GM23248 (cell line): ENCODE data around the gene TCF7L2. TPM values are rescaled to one million over a fixed set of nuclear protein-coding genes. Genes with fewer than 3 reads are reported as not detected.

ENCODE experiments used
- DNase-seq: peaks from one replicate; pipeline ENCODE4 v3.0.0-alpha.2; 2015
- H2AFZ ChIP-seq: fragments of 200-600 bp; sonication (generic); 2 replicates; pipeline ENCODE4 v1.6.1; 2016; ENCODE audit warnings: antibody characterized with exemption
- H3F3A ChIP-seq: fragments of 200-600 bp; sonication (generic); 2 replicates; pipeline ENCODE4 v1.6.1; 2016; ENCODE audit warnings: mild to moderate bottlenecking, antibody characterized with exemption, mixed run types; ENCODE audit not compliant: insufficient read depth
- H3K27ac ChIP-seq: fragments of 200-600 bp; sonication (generic); 2 replicates; pipeline ENCODE4 v1.5.1; 2016; ENCODE audit warnings: mild to moderate bottlenecking
- H3K27me3 ChIP-seq: fragments of 200-600 bp; sonication (generic); replicated peaks from 2 replicates; pipeline ENCODE4 v1.6.1; 2016; ENCODE audit warnings: mild to moderate bottlenecking; ENCODE audit not compliant: insufficient read depth
- H3K36me3 ChIP-seq: fragments of 200-600 bp; sonication (generic); 2 replicates; pipeline ENCODE4 v1.6.1; 2016; ENCODE audit warnings: low read depth, mild to moderate bottlenecking
- H3K4me1 ChIP-seq: fragments of 200-600 bp; sonication (generic); 2 replicates; pipeline ENCODE4 v1.6.1; 2016; ENCODE audit warnings: mild to moderate bottlenecking; ENCODE audit not compliant: insufficient read depth
- H3K4me2 ChIP-seq: fragments of 200-600 bp; sonication (generic); one replicate; pipeline ENCODE4 v1.6.1; 2016; ENCODE audit warnings: mild to moderate bottlenecking; ENCODE audit not compliant: unreplicated experiment
- H3K4me3 ChIP-seq: fragments of 200-600 bp; sonication (generic); 2 replicates; pipeline ENCODE4 v1.5.1; 2016; ENCODE audit warnings: mild to moderate bottlenecking
- H3K79me2 ChIP-seq: fragments of 200-600 bp; sonication (generic); 2 replicates; pipeline ENCODE4 v1.6.1; 2016; ENCODE audit warnings: mild to moderate bottlenecking; ENCODE audit not compliant: insufficient read depth
- H3K9ac ChIP-seq: fragments of 200-600 bp; sonication (generic); 2 replicates; pipeline ENCODE4 v1.6.1; 2016; ENCODE audit warnings: mild to moderate bottlenecking
- H3K9me2 ChIP-seq: fragments of 200-600 bp; sonication (generic); 2 replicates; pipeline ENCODE4 v1.6.1; 2016; ENCODE audit warnings: mixed run types, mild to moderate bottlenecking, moderate library complexity; ENCODE audit not compliant: insufficient read depth
- H3K9me3 ChIP-seq: fragments of 200-600 bp; sonication (generic); one replicate; pipeline ENCODE4 v1.6.1; 2017; ENCODE audit warnings: low read depth
- H4K20me1 ChIP-seq: fragments of 200-600 bp; sonication (generic); 2 replicates; pipeline ENCODE4 v1.6.0; 2016; ENCODE audit not compliant: insufficient read depth
- EZH2 ChIP-seq: fragments of 200-600 bp; sonication (generic); IDR thresholded peaks from 2 replicates; pipeline ENCODE4 v1.6.1; 2018; ENCODE audit warnings: antibody characterized with exemption, mild to moderate bottlenecking; ENCODE audit not compliant: insufficient read depth, poor library complexity, severe bottlenecking
- EZH2phosphoT487 ChIP-seq: fragments of 200-600 bp; sonication (generic); IDR thresholded peaks from 2 replicates; pipeline ENCODE4 v1.6.1; 2018; ENCODE audit warnings: antibody characterized with exemption, moderate library complexity, mild to moderate bottlenecking, low read depth; ENCODE audit not compliant: insufficient read depth
- WGBS, 2 experiments: methylation state at CpG; one replicate each; pipeline ENCODE4 v1.1.6; 2015 to 2017; ENCODE audit warnings: low lambda C conversion rate in 2 of 2, low coverage in 1 of 2; ENCODE audit errors: missing lambda C conversion rate in 2 of 2; 5-methylcytosine and 5-hydroxymethylcytosine counted together
- in situ Hi-C: fragments of 300-500 bp; cut with MboI; formaldehyde crosslinking; loops from 2 replicates; pipeline ENCODE4 v1.15.0; 2020
- polyA plus RNA-seq: library from polyadenylated mRNA; unstranded; fragments of >200 nt; fragmentation: Nextera tagmentation; extraction: Ambion mirVana; gene quantifications from 2 replicates; pipeline ENCODE4 v1.2.1, GENCODE V29; 2016
- total RNA-seq: library from RNA; depleted of rRNA; stranded (reverse); fragments of >200 nt; shearing (Covaris generic); gene quantifications from 2 replicates; pipeline ENCODE4 v1.2.3, GENCODE V29; 2014

Gene TCF7L2
- total and polyA plus RNA-seq, 2 experiments from 2014 or later, result 6.2 to 19.3 TPM

DNA sequence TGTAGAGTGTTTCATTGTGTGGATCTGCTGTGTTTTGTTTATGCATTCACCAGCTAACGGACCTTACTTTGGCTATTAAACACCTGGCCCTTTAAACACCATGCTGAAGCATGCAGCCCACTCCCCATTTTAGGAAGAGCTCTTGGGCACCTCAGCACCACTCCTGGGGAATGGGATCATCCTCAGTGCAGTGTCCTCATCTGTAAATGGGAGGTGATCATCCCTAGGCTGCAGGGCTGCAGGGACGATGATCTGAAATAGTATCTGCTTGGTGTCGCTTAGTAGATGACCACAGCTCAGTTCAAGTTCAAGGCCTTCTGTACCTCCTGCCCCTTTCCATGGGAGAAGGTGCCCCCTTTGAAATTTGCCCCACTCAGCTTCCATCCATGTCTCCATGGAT is 229.9 kb downstream of the TCF7L2 start:
- in situ Hi-C loops, result no loop called here
- no peaks in the 10 kb centered on the region for H4K20me1 ChIP-seq
- WGBS, 2 experiments, result 91% methylated on average over 3 of the region's 3 CpGs

DNA sequence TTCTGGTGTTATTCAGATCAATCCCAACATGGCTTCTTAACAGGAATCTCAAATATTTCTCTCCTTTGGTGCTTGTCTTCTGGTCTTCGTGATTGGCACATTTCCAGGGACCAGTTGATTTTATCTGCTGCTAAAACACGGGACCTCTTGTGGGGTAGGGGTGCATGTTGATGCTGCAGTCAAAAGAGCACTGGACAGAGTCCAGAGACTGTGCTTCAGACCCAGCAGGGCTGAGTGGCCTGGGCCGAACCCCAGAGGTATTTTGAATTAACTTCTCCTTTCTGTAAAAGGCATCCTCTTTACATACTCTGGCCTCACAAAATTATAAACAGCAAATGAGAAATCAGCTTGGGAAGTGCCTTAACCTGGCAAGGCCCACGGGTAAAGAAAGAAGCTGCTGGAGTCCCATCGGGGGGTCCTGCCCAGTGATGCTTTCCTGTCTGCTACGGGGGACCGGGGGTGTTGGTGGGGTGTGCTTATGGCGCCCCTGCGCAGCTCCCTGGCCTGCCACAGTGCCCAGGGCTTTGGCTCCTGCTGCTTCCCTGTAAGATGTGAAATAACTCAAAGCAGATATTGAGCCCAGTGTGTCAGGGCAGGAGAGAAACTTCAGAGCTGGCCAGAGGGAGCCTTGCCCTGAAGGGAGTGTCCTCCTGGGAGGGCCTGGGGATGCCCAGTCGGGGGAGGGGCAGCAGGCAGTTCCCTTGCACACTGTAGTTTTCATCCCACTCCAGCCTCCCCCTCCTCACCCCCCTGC is 230.5 kb downstream of the TCF7L2 start:
- H3K4me3 ChIP-seq, result no peak overlapping the region
- H3K27me3 ChIP-seq, result no peaks in the 10 kb centered on the region
- H3K9ac ChIP-seq, result no peak overlapping the region
- no peaks in the 10 kb centered on the region for H3F3A ChIP-seq
- no peaks in the 10 kb centered on the region for H3K4me1 ChIP-seq
- H3K79me2 ChIP-seq, result no peaks in the 10 kb centered on the region
- no peak overlapping the region for H3K27ac ChIP-seq
- H3K36me3 ChIP-seq, result no peaks in the 10 kb centered on the region
- no peaks in the 10 kb centered on the region for H3K9me3 ChIP-seq
- no peaks in the 10 kb centered on the region for H3K9me2 ChIP-seq
- no peak overlapping the region for H2AFZ ChIP-seq
- no peak for TF ChIP-seq EZH2
- TF ChIP-seq EZH2phosphoT487, result no peak
- no peak for DNase-seq
- H3K4me2 ChIP-seq, result no peak overlapping the region
- 43 to 45% methylated on average over 7 to 10 of the region's 10 CpGs for WGBS, 2 experiments
- no peaks in the 10 kb centered on the region for H4K20me1 ChIP-seq
- in situ Hi-C loops, result no loop called here

More for the DNA sequence above, 229.9 kb downstream of the TCF7L2 start:
- H3K4me2 ChIP-seq, result no peak overlapping the region
- no peaks in the 10 kb centered on the region for H3K27me3 ChIP-seq
- no peak overlapping the region for H3K27ac ChIP-seq
- no peak for DNase-seq
- H3K9ac ChIP-seq, result no peak overlapping the region
- H3K4me1 ChIP-seq, result no peaks in the 10 kb centered on the region
- H3K9me2 ChIP-seq, result no peaks in the 10 kb centered on the region
- no peaks in the 10 kb centered on the region for H3K9me3 ChIP-seq
- no peak overlapping the region for H3K4me3 ChIP-seq
- H2AFZ ChIP-seq, result no peak overlapping the region
- H3K79me2 ChIP-seq, result no peaks in the 10 kb centered on the region
- no peaks in the 10 kb centered on the region for H3F3A ChIP-seq
- H3K36me3 ChIP-seq, result no peaks in the 10 kb centered on the region
- TF ChIP-seq EZH2, result no peak
- no peak for TF ChIP-seq EZH2phosphoT487

DNA sequence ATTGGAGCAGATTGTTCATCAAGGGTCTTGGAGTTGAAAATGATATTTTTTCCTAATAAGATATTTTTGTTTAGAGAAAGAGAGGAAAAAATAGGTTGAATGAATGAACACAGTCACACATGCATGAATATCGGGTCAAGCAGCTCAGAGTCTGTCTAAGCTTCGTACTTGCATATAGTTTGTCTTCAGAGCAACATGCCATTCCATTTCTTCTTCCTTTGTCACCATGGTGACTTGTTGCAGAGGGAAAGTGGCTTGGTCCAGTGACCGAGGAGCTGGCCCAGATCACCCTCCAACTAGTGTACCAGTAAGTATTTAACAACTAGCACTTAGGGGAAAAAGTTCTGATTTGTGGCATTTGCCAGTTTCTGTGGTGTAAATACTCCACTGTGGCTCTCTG is 232.1 kb downstream of the TCF7L2 start:
- H3K9me2 ChIP-seq, result no peaks in the 10 kb centered on the region
- no peak overlapping the region for H3K9ac ChIP-seq
- H3F3A ChIP-seq, result no peaks in the 10 kb centered on the region
- no peaks in the 10 kb centered on the region for H4K20me1 ChIP-seq
- H3K36me3 ChIP-seq, result no peaks in the 10 kb centered on the region
- no peak overlapping the region for H3K4me2 ChIP-seq
- no peak overlapping the region for H3K27ac ChIP-seq
- in situ Hi-C loops, result no loop called here
- no peaks in the 10 kb centered on the region for H3K79me2 ChIP-seq
- no peaks in the 10 kb centered on the region for H3K4me1 ChIP-seq
- no peak for TF ChIP-seq EZH2
- no peak for TF ChIP-seq EZH2phosphoT487
- WGBS, 2 experiments, result 94 to 95% methylated on average over 3 of the region's 3 CpGs
- no peaks in the 10 kb centered on the region for H3K9me3 ChIP-seq
- H3K27me3 ChIP-seq, result no peaks in the 10 kb centered on the region
- no peak for DNase-seq
- H2AFZ ChIP-seq, result no peak overlapping the region
- H3K4me3 ChIP-seq, result no peak overlapping the region

DNA sequence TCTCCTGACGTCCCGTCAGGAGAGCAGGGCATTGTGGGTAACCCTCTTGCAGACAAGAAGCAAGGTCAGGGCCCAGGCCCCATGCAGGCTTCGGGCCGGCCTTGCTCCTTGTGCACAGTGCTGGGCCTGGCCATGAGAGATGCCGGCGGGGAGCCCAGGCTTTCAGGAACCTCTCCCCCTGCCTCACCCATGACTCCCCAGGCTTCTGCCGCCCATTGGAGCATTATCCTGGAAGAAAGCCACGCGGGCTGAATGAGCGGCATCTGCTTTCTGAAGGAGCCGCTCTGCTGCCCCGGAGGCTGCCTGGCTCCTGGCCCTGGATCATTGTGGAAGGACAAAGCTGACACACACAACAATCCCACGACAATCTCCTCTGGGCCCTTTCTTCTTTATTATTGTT is 233.5 kb downstream of the TCF7L2 start:
- in situ Hi-C loops, result no loop called here
- no peak overlapping the region for H3K9ac ChIP-seq
- no peaks in the 10 kb centered on the region for H4K20me1 ChIP-seq
- H3K27ac ChIP-seq, result no peak overlapping the region
- no peak overlapping the region for H3K4me3 ChIP-seq
- no peaks in the 10 kb centered on the region for H3K9me3 ChIP-seq
- no peaks in the 10 kb centered on the region for H3K27me3 ChIP-seq
- no peaks in the 10 kb centered on the region for H3F3A ChIP-seq
- H3K36me3 ChIP-seq, result no peaks in the 10 kb centered on the region
- WGBS, 2 experiments, result 90 to 92% methylated on average over 12 to 13 of the region's 13 CpGs
- no peak overlapping the region for H2AFZ ChIP-seq
- no peak overlapping the region for H3K4me2 ChIP-seq
- H3K9me2 ChIP-seq, result no peaks in the 10 kb centered on the region
- no peaks in the 10 kb centered on the region for H3K4me1 ChIP-seq
- no peak for DNase-seq
- H3K79me2 ChIP-seq, result no peaks in the 10 kb centered on the region
- TF ChIP-seq EZH2 (no peak), EZH2phosphoT487 (no peak)
